GM18502 (cell line): ENCODE results near the gene DHRS13.

Experiments used
- ATAC-seq: cut with Tn5 transposase; IDR thresholded peaks from one replicate; pipeline ENCODE4 v1.9.1; 2021; ENCODE audit warnings: mild to moderate bottlenecking; ENCODE audit not compliant: unreplicated experiment, poor library complexity

DHRS13 gene, protein sequence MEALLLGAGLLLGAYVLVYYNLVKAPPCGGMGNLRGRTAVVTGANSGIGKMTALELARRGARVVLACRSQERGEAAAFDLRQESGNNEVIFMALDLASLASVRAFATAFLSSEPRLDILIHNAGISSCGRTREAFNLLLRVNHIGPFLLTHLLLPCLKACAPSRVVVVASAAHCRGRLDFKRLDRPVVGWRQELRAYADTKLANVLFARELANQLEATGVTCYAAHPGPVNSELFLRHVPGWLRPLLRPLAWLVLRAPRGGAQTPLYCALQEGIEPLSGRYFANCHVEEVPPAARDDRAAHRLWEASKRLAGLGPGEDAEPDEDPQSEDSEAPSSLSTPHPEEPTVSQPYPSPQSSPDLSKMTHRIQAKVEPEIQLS

DNA sequence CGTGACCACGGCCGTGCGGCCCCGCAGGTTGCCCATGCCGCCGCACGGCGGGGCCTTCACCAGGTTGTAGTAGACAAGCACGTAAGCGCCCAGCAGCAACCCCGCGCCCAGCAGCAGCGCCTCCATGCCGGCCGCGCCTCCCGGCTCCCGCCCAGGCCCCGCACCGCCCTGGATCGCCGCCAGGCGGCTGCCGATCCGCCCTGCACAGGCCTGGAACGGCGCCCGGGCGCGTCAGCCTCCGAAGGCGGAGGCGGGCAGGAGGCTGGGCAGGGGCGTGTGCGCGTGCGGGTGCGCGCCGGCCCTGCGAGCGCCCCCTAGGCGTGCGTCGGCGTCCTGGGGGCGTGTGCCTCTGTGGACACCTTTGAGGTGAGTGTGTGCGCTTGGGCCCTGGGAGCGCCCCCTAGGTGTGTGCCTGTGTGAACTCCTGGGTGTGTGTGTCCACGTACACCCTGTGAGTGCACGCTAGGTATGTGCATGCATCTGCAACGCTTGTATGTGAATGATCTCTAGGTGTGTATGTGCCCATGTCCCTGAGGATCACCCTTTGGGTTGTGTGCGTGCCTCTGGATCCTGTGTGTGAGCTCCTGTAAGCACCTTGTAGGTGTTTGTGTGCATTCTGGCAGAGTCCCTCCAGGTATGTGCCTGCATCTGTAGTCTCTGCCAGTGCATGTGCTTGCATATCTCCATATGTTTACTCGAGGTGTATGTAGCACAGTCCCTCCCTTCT, at the start of gene DHRS13:
Gene DHRS13, minus strand, starts transcription at position 261 of the 727 bp plus-strand sequence. Its CDS starts 135 bp downstream, at position 126.
- peak; percentile 86 for ATAC-seq

DNA sequence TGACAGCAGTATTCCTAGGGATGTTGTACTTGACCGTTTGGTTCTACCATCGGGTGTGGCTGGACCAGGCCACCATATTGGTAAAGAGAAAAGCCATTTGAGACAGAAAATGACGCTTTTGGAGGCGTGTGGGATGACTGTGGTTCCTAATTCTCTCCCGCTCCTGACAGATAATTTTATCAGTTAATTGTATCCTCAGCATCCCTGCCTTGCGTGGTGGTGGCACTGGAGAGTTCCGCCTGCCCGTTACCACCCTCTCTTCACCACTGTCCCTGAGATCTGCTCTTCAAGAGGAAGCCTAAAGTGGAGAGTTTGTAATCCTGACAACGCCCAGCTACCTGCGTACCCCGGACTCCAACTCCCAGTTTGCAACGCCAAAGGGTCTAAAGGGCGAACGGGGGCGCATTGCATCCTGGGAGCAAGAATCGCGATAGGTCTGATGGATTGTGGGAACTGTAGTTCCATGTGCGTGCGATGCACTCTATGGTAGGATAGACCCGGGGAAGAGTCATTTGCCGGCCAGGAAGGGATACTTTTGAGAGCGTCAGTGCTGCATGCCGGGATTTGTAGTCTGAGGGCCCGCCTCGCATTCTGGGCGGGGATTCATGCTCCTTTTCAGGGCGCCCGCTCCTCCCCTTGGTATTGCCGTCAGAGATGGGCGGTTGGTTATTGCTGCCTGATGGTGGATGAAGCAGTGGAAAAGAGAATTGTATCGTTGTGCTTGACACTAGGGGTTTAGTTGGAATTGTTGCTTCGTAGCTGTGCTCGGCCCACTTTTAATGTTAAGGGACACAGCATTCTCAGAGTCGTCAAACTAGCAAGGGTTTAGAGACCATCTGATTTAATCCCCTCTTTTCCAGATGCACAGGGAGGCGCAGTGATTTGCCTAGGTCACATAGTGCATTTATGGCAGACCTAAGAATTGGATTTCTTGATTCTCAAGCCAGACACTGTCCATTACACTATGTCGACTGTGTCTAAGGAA, 49.4 kb upstream of the DHRS13 start:
- peak; percentile 60 for ATAC-seq

DNA sequence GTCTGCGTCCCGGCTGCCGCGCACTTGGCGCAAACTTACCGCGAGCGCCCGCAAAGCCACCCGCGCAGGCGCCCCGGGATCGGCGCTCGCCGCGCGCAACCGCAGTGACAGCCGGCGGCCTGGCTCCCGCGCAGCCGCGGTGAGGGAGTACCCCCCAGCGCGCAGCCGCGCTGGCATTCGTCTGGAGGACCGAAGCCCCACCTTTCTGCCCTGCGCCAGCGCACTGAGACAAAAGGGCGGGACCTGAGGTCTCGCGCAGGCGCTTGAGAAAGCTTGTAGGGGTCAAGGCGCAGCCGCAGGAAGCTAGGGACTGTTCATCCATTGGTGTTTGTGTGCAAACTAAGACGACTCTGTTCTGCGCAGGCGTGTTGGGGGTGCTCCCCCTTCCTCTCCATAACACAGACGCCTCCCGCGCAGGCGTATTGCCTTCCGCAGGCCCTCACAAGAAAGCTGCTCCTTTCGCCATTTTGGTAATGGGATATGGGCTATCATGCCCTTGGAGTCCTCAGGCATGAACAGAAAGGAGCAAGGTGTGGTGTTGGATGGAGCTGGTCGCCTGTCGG, 48.6 kb upstream of the DHRS13 start, which contains the start of gene PHF12:
Gene PHF12, minus strand, starts transcription at position 91 of the 563 bp plus-strand sequence. CDS start 558 bp downstream, outside the sequence.
- peak; percentile 60 for ATAC-seq

DNA sequence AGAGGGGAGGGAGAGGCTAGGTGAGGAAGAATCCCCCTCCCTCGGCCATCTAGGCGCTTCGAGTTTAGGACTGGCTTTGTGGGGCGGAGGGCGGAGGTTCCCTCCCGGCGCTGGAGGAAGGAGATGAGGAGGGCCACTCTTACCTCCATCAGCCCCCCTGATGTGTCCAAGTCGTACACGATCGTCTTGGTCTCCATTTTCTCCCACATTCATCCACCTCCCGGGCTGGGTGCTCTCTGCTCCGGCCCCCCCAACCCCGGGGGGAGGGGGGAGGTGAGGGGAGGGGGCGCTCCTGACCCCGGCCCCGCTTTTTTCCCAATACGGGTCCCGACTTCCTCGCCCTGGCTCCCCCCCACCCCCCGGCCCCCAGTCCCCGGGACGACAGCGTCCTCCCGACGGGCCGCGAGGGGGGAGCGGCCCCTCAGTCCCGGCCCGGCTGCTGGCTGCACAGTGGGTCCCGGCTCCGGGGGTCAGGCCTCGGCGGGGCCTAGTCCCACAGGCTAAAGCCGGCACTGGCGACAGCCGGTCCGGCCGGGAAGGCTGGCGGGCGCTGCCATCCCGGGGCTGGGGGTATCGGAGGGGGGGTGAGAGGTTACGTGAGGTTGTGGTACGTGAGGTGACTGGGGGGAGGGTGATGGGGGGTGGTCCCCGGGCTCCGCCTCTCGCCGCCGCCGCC, 48.0 kb upstream of the DHRS13 start:
- peak; percentile 3 for ATAC-seq

DNA sequence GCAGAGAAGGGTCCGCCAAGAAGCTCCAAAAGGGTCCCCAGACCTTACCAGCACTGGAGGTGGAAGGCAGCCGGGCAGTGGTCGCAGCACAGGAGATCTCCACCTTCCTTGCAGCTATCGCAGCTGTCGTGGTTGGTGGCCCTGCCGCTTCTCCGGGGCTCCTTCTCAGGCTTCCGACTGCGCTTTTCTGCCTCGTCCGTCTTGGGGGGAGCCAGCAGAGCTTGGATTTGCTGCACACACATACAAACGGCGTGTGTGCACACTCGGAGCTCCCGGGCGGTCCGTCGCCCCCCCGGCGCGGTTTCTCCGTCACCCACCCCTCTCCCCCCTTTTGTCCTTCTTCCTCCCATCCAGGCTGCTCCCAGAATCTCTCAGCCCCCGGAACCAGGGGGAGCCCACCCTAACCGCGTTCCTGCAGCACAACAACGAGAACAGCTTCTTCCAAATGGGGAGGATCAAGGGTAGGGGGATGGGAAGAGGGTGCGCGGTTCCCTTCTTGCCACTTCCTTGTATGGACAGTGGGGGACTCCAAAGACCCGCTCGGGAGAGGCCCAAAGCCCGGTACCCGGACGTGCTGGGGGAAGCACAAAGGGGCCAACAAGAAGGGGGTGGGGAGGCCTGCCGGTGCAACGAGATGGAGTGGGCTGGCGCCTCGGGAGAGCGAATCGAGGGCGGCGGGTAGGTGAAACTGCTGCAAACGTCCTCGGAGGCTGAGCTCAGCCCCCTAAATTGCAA, 47.3 kb upstream of the DHRS13 start:
- ATAC-seq = no peak

DNA sequence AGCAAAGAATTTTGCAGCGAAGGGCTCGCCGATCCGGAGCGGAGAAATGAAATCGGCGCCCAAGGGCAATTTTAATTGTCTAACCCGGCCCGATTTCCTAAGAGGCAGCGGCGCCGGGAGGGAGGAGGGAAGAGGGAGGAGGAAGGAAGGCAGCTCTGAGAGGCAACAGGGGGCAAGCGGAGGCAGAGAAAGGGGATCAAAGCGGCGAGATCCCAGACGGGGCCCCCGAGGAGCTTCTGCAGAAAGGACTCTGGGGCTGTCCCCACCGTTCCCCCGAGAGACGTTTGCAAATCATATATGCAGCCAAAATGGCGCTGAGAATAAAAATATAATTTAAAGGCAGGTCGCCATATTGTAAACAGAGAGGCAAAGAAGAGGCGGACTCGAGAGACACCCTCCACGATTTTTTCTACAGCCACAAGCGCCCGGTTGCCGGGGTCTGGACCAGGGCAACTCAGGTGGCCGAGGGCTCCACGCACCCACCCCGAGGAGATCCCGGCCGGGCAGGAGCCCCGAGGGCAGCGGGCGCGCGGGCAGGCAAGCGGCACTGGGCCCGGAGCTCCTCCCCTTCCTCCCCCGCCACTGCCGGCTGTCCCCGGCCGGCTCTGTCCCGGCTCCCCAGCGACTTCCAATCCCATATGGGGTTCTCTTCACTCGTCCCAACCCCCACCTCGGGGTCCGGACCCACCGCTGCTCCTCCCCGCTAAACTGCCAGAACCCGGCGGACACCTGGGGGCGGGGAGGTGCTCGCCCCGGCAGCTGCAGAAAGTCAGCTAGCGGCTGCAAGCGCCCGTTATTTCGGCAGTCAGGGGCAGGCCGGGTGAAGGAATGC, 46.5 kb upstream of the DHRS13 start:
- ATAC-seq = no peak

DNA sequence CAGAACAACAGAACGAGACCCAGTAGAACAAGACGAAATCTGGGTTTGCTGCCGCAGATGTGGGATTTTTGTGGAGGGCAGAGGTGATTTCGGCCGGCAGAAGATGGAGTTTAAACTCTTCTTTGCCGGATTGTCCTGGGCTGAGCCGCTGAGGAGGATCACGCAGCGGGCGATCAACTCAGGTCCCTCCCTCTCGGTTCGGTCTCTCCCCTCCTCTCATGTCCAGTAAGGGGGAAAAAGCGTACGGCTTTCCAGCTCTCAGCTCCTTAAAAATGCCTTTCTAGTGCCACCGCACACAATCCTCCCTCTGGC, 46.0 kb upstream of the DHRS13 start:
- ATAC-seq = no peak

DNA sequence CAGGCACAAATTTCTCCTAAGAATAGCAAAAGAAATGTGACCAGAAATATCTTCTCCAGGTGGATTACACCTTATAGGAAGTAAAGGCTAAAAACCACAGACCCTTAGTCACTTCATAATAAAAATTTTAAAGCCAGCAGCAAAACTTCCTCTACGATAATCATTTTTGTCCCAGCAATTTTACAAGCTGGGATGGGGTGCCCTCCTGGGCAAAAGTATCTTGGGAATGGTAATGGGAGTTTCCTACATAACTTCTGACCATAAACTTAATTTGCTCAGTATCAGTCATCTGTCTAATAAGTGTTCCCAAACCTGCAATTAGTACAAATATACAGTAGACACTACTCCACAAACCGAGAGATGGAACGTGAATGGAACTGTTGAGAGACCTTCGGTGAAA, 45.5 kb upstream of the DHRS13 start:
- ATAC-seq = no peak

DNA sequence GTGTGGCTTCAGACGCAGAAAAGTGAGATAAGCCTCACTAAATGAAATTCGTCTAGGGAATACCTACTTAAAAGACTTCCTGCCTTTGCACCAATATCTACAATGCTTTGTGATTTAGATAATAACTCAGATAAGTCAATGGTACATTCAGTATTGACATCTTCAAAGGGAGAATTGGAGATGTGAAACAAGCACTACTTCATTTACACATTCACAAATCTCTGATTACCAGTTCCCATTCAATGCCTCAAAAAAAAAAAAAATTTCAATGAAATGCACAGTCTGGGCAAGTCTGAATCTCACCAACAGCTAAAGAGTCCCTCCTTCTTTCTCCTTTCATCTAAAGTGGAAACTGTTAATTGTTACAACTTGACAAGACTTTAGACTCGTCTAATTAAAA, 44.8 kb upstream of the DHRS13 start:
- no peak for ATAC-seq

DNA sequence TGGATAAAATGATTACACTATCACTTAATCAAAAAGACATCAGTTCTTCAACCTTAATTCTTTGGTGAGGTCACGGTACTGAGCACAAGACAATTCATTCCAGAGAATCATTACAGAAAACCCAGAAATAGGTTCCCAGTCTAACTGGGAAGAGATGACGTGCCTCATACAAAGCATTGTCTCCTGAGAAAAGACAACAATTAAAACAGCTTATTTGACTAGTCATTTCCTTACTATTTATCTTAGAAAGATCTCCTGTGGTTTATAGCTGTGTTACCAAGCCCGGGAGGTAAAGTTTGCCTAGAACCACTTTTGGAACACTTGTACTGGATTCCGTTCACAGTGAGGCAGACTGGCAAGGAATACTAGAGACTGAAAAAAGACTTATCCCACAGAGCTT, 43.4 kb upstream of the DHRS13 start:
- ATAC-seq = no peak

DNA sequence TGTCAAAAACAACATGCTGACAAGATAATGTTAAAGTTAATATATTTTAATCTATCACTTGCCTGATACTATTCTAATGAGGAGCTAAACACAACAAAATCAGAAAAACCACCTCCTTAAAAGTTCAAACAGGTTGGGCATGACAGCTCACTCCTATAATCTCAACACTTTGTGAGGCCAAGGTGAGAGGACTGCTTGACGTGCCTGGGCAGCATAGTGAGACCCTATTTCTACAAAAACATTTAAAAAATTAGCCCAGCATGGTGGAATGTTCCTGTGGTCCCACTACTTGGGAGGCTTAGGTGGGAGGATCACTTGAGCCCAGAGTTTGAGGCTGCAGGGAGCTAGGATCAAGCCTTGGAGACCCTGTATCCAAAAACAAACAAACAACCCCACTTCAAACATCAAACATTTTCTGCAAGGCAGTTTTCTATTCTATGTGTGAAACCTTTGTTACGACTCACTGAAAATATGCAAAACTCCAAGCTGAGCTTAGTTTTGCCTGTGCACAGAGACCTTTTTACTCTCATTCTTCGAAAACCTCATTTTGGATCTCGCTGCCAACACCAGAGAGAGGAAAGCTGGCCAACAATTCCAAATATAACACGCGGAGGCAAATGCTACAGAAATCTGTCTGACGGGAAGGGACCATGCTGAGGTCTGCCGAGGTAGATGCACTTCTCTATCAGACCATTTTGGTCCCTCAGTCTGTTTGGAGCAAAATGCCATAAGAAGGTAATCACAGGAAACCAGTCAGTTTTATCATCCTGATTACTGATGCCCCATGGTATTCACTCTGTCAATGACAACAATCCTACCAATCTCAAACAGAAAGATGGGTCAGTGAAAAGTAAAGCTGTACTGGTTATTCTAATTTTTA, 42.2 kb upstream of the DHRS13 start:
- no peak for ATAC-seq

DNA sequence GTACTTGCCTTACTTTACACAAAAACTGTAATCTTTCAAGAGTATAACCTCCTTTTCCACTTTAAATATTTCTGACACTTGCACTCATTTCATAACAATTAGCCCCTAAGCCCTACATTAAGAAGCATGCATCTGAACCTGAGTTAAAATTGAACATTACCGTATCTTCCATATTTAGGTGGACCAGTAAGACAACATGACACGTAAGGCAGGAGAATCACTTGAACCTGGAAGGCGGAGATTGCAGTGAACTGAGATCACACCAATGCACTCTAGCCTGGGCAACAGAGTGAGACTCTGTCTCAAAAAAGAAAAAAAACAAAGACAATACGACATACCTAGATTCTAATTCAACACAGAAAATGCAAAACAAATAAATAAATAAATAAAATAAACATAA, 41.5 kb upstream of the DHRS13 start:
- ATAC-seq = no peak

DNA sequence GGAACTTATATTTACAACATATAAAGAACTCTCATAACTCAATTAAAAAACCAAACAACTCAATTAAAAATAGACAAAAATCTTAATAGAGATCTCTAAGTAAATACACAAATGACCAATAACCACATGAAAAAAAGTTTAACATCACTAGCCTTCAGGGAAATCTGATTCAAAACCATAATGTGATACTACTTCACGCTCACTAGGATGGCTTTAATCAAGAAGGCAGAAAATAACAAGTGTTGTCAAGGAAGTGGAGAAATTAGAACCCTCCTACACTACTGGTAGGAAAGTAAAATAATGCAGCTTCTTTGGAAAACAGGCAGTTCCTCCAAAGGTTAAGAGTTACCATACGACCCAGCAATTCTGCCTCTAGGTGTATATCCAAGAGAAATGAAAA, 40.0 kb upstream of the DHRS13 start:
- ATAC-seq = no peak

DNA sequence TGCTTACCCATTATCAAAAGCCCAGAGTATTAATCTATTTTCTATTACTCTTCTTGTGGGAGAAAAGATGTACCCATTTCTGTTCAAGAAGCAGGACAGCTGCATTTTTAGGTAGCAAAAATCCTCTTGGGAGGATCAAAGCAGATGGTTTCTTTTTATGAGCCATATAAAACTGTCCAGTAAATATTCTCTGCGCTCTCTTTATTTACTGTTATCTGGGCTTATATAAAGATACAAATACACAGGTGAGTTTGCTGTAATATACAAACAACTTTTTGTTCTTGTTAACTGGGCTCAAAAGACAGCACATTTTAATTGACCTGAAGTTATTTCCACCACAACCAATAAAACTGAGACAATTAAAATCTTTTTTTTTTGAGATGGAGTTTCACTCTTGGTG, 38.4 kb upstream of the DHRS13 start:
- ATAC-seq = no peak

DNA sequence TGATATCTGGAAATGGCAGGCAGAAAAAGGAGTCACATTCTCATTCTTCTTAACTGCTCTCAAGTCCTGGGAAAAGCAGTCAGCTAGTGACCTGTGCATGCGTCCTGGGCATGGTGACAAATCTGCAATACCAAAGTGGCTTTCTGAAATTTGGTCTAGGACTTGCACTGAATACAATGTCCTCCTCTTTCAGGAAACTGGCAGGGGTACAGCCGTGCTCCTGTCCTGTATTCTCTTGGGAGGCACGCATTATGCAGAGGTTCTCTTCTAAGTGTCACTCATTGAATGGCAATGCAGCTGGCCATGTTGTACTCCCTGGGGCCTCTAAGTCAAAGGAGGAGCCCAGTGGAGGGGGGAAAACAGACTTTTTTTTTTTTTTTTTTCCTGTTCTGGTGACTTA, 37.8 kb upstream of the DHRS13 start:
- no peak for ATAC-seq

DNA sequence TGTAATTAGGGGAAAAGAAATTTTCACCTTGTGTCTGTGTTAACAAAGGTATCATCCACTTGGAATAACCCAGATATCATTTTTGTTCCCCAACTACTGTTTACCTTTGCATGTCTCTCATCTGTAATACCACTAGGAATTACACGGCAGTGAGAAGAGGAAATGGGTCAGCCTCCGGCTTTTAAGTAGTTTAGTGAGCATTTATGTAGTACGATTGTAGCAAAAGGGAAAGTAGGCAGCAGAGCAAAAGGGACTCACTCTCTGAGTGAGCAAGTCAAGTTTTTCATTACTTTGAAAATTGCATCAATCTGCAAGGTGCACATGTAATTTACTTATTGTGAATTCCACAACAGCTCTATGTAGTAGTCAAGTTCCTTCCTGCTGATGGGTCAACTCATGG, 37.3 kb upstream of the DHRS13 start:
- ATAC-seq = no peak

DNA sequence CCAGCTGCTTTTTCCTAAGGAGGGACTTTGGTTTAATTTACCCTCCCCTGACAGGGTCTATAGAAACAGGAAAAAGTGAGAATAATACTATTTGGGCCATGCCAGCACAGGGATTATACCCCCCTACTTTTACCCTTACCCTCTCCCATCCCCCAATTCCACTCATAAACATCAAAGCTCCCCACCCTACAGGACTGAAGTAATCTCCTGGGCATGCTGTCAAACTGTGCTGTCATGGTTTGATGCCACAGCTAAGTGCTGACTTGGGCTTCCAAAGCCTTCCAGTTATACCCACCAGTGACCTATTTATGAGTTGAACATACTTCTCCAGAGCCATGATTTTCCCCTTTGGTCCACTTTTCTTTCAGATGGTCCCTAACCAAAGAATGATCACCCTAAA, 35.7 kb upstream of the DHRS13 start:
- no peak for ATAC-seq
